Lower lobe of right lung (tissue), 2 donors: ENCODE results near the gene MRPL20. TPM values are rescaled to one million over a fixed set of nuclear protein-coding genes. Genes with fewer than 3 reads are reported as not detected.
A peak's percentile ranks its signal among the peaks of the same experiment; 100 is the strongest.

Source experiments
- ATAC-seq, 2 donors: fragments of 200-7000 bp; cut with Tn5 transposase; one replicate each; pipeline ENCODE4 v1.9.1; 2020 to 2022; ENCODE audit warnings: mild to moderate bottlenecking in 2 of 2, moderate library complexity in 2 of 2
- DNase-seq: peaks from one replicate; pipeline ENCODE4 v3.0.0-alpha.2; 2020
- H3K27ac ChIP-seq: fragments of 200-600 bp; one replicate; pipeline ENCODE4 v1.8.0; 2022
- H3K27me3 ChIP-seq: fragments of 200-600 bp; one replicate; pipeline ENCODE4 v1.8.0; 2022; ENCODE audit warnings: low read depth
- H3K36me3 ChIP-seq: fragments of 200-600 bp; one replicate; pipeline ENCODE4 v1.8.0; 2022; ENCODE audit warnings: mild to moderate bottlenecking
- H3K4me1 ChIP-seq: fragments of 200-600 bp; one replicate; pipeline ENCODE4 v1.8.0; 2022
- H3K4me3 ChIP-seq: fragments of 200-600 bp; one replicate; pipeline ENCODE4 v1.8.0; 2022; ENCODE audit warnings: mild to moderate bottlenecking
- H3K9me3 ChIP-seq: fragments of 200-600 bp; one replicate; pipeline ENCODE4 v1.8.0; 2022
- CTCF ChIP-seq: fragments of 200-600 bp; IDR thresholded peaks from one replicate; pipeline ENCODE4 v1.8.0; 2022; ENCODE audit warnings: antibody characterized with exemption, mild to moderate bottlenecking
- intact Hi-C: fragments of 100-400 bp; cut with DNase I; formaldehyde crosslinking; loops from one replicate; pipeline ENCODE4 v1.11.0; 2022
- total RNA-seq: library from RNA; stranded (reverse); fragmentation: NEBNext Ultra II Directional; extraction: Animal tissue kit (Norgen Biotek cat#: 25700); gene quantifications from one replicate; pipeline ENCODE4 v1.2.1, GENCODE V29; 2021
- donor health status: DM: no; HTN: yes; CAD: no; lungs with severe emphysema.

Gene MRPL20
- total RNA-seq, 1 donor from 2014 or later: 79.8 TPM

GRCh38 chr1:1434131-1434823, 27.2 kb upstream of the MRPL20 start:
- Histone ChIP-seq H3K27ac (peak overlapping the region; percentile 89), H3K27me3 (peaks cover 16% of the 10 kb centered on the region), H3K36me3 (no peaks in the 10 kb centered on the region), H3K9me3 (no peaks in the 10 kb centered on the region), H3K4me1 (peaks cover 89% of the 10 kb centered on the region), H3K4me3 (peak overlapping the region; percentile 28)
- TF ChIP-seq CTCF: no peak
- intact Hi-C loops: no loop called here
- DNase-seq (peak; percentile 72), ATAC-seq (peak; percentile 16 to 28)

GRCh38 chr1:1433804-1434130, 26.7 kb upstream of the MRPL20 start:
- no peaks in the 10 kb centered on the region for H3K9me3 ChIP-seq
- ATAC-seq (peak; percentile 4 to 51), DNase-seq (no peak)
- TF ChIP-seq CTCF: no peak
- H3K36me3 ChIP-seq: no peaks in the 10 kb centered on the region
- intact Hi-C loops: no loop called here
- peak overlapping the region; percentile 28 for H3K4me3 ChIP-seq
- H3K27me3 ChIP-seq: peaks cover 16% of the 10 kb centered on the region
- H3K27ac ChIP-seq: peak overlapping the region; percentile 89
- peaks cover 93% of the 10 kb centered on the region for H3K4me1 ChIP-seq

- ATAC-seq (peak; percentile 78 to 79), DNase-seq (peak; percentile 94)
- H3K27ac ChIP-seq: peak overlapping the region; percentile 89
- no peak for TF ChIP-seq CTCF
- H3K27me3 ChIP-seq: peaks cover 16% of the 10 kb centered on the region
- peaks cover 88% of the 10 kb centered on the region for H3K4me1 ChIP-seq
- H3K9me3 ChIP-seq: no peaks in the 10 kb centered on the region
- intact Hi-C loops: no loop called here
- H3K4me3 ChIP-seq: peak overlapping the region; percentile 28
- H3K36me3 ChIP-seq: no peaks in the 10 kb centered on the region
Observed at GRCh38 chr1:1432951-1433803, 26.1 kb upstream of the MRPL20 start.

GRCh38 chr1:1432274-1432950, 25.3 kb upstream of the MRPL20 start:
- H3K4me3 ChIP-seq: peak overlapping the region; percentile 9
- TF ChIP-seq CTCF: no peak
- peaks cover 80% of the 10 kb centered on the region for H3K4me1 ChIP-seq
- intact Hi-C loops: no loop called here
- no peak for DNase-seq
- peaks cover 16% of the 10 kb centered on the region for H3K27me3 ChIP-seq
- peak overlapping the region; percentile 89 for H3K27ac ChIP-seq
- H3K36me3 ChIP-seq: no peaks in the 10 kb centered on the region
- no peak for ATAC-seq
- H3K9me3 ChIP-seq: no peaks in the 10 kb centered on the region

GRCh38 chr1:1431845-1432273, 24.8 kb upstream of the MRPL20 start:
- DNase-seq (peak; percentile 84), ATAC-seq (peak; percentile 49 to 60)
- Histone ChIP-seq H3K4me3 (peak overlapping the region; percentile 2), H3K27me3 (peaks cover 16% of the 10 kb centered on the region), H3K27ac (peak overlapping the region; percentile 89), H3K9me3 (no peaks in the 10 kb centered on the region), H3K36me3 (no peaks in the 10 kb centered on the region), H3K4me1 (peaks cover 75% of the 10 kb centered on the region)
- intact Hi-C loops: no loop called here
- TF ChIP-seq CTCF: no peak
